AG04449 (cell line): ENCODE measurements around the gene EVC2.

ENCODE experiments used
- CTCF ChIA-PET: fragments of 350-600 bp; formaldehyde crosslinking; extraction: SDS; loops from one replicate; lab custom pipeline; 2021; ENCODE audit warnings: antibody characterized with exemption; lab: Yijun Ruan, JAX
- POLR2A ChIA-PET: fragments of 400-600, 350-600 bp; formaldehyde crosslinking; extraction: SDS; loops from one replicate; lab custom pipeline; 2020; ENCODE audit warnings: antibody characterized with exemption, inconsistent platforms; lab: Yijun Ruan, JAX
- DNase-seq: peaks from one replicate; pipeline ENCODE4 v3.0.0-alpha.2; 2010; ENCODE audit warnings: low read depth, low spot score
- H3K4me3 ChIP-seq: 2 replicates; pipeline ENCODE4 v1.5.1; 2011; ENCODE audit warnings: low read depth, mild to moderate bottlenecking, control low read depth, low read length
- TF ChIP-seq, protein P1 (sequence below): IDR thresholded peaks from one replicate; pipeline ENCODE4 v1.5.1; 2011; ENCODE audit warnings: mild to moderate bottlenecking, moderate library complexity, low read length, control low read depth, inconsistent platforms; ENCODE audit not compliant: insufficient read depth; ENCODE audit errors: missing control alignments

Gene EVC2

GRCh38 chr4:5558502-5558901 lies 149.9 kb downstream of the EVC2 start:
- CTCF ChIA-PET, result no interaction called here
- POLR2A ChIA-PET, result no interaction called here
- H3K4me3 ChIP-seq, result no peak overlapping the region
- no peak for DNase-seq
- TF ChIP-seq, protein P1, sequence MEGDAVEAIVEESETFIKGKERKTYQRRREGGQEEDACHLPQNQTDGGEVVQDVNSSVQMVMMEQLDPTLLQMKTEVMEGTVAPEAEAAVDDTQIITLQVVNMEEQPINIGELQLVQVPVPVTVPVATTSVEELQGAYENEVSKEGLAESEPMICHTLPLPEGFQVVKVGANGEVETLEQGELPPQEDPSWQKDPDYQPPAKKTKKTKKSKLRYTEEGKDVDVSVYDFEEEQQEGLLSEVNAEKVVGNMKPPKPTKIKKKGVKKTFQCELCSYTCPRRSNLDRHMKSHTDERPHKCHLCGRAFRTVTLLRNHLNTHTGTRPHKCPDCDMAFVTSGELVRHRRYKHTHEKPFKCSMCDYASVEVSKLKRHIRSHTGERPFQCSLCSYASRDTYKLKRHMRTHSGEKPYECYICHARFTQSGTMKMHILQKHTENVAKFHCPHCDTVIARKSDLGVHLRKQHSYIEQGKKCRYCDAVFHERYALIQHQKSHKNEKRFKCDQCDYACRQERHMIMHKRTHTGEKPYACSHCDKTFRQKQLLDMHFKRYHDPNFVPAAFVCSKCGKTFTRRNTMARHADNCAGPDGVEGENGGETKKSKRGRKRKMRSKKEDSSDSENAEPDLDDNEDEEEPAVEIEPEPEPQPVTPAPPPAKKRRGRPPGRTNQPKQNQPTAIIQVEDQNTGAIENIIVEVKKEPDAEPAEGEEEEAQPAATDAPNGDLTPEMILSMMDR, result no peak

DNA sequence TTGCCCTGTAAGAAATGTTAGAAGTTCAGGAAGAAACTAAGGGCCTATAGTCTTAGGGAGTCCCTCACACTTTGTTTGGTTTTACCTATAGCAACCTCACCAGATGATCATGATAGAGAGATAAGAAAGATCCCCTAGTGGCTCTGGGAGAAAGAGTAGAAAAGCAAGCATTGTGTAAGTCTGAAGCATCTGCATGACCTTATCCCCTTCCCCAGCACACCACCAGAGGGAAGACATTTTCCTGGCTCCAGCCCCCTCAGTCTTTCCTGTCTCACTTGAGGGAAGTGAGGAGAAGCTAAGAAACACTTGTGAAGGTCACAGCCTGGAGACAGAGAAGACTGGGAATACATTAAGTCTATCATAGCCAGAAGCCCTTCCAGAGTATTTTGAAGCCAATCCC lies 154.0 kb downstream of the EVC2 start:
- TF ChIP-seq, protein P1, result no peak
- CTCF ChIA-PET, result interaction anchor here (1.3 to 1.4 kb wide), 2 partner anchors 10 to 259 kb away, joined by 3 read pairs; no protein-coding TSS in a partner anchor
- no peak overlapping the region for H3K4me3 ChIP-seq
- DNase-seq, result no peak
- POLR2A ChIA-PET, result no interaction called here

- no peak for DNase-seq
- TF ChIP-seq, protein P1, result no peak
- H3K4me3 ChIP-seq, result no peak overlapping the region
- CTCF ChIA-PET, result interaction anchor here (1.3 to 1.4 kb wide), 2 partner anchors 11 to 260 kb away, joined by 3 read pairs; no protein-coding TSS in a partner anchor
- POLR2A ChIA-PET, result no interaction called here
Measured at GRCh38 chr4:5553801-5554200, 154.6 kb downstream of the EVC2 start.

DNA sequence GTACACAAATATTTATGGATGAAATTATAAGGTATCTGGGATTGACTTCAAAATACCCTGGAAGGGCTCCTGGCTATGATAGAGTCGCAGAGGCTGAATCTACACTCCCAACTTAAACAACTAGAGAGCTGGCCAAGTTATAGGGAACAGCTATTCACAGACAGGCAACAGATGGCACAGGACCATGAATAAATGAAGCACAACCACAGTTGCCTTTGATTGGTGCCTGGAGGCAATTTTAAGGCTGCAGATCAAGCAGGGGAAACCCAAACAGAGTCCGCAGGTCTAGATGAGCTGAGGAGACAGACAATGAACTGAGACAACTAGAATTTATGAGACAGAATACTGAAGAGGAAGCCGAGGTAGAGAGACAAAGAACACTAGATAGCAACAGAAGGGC lies 155.9 kb downstream of the EVC2 start:
- no peak overlapping the region for H3K4me3 ChIP-seq
- ChIA-PET CTCF (interaction anchor here (0.5 kb wide), 1 partner anchor 294 kb away, joined by 3 read pairs; no protein-coding TSS in a partner anchor), POLR2A (no interaction called here)
- TF ChIP-seq, protein P1, result no peak
- DNase-seq, result no peak

DNA sequence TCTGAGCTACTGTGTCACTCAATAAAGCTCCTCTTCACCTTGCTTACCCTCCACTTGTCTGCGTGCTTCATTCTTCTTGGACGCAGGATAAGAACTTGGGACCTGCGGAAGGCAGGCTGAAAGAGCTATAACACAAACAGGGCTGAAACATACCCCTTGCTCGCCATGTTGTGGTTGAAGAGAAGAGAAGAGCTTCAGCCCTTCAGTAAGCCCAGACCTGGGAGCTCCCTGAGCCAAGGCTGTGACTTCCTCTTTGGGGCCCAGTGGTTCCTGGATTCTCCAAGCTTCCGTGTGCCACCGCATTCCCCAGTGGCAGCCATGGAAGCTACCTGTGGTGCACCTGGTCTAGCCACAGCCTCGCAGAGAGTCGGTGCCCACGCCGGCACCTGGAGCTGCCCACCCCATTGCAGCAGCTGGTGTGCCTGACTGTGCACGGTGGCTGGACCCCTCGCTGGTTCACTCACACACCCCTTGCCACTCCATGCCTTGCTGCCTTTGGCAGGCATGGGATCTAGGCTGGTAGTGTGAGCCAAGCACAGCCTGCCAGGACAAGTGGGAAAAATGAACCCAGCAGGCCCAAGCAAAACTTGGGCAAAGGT lies 160.6 kb downstream of the EVC2 start:
- DNase-seq, result no peak
- no peak overlapping the region for H3K4me3 ChIP-seq
- ChIA-PET CTCF (no interaction called here), POLR2A (no interaction called here)
- TF ChIP-seq, protein P1, result no peak

DNA sequence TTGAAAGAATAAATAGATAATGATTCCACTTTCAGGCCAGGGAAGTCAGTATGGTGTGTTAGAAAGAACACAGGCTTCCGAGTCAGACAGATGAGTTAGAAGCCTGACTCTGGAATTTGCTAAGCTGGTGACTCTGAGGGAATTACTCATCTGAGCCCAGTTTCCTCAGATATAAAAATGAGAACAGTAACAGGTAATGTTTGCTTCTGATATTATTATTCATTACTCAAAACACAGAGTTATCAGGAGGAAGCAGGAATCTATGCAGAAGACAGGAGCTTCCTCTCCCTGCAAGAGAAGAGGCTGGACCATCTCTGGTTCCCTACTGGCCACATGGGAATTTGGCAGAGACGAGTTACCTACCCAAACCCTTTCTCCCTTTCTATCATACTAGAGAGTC lies 163.1 kb downstream of the EVC2 start:
- POLR2A ChIA-PET, result no interaction called here
- TF ChIP-seq, protein P1, result no peak
- CTCF ChIA-PET, result no interaction called here
- H3K4me3 ChIP-seq, result no peak overlapping the region
- no peak for DNase-seq
